Mesodermal cell (in vitro differentiated cells): Measurements from ENCODE around the gene LHX4.
A peak's percentile ranks its signal among the peaks of the same experiment; 100 is the strongest.

Source experiments
- H3K27ac ChIP-seq: 2 replicates; pipeline ENCODE4 v1.7.0; 2013; ENCODE audit warnings: mild to moderate bottlenecking, low read depth, low read length, moderate library complexity; ENCODE audit not compliant: severe bottlenecking
- H3K36me3 ChIP-seq: 2 replicates; pipeline ENCODE4 v1.7.1; 2013; ENCODE audit warnings: mild to moderate bottlenecking, low read length, moderate library complexity; ENCODE audit not compliant: control insufficient read depth, insufficient read depth
- H3K4me1 ChIP-seq: one replicate; pipeline ENCODE4 v1.7.1; 2013; ENCODE audit warnings: mild to moderate bottlenecking, low read length; ENCODE audit not compliant: insufficient read depth, control insufficient read depth, poor library complexity, severe bottlenecking
- H3K4me3 ChIP-seq: 2 replicates; pipeline ENCODE4 v1.7.0; 2013; ENCODE audit warnings: low read length, control low read depth, mild to moderate bottlenecking; ENCODE audit not compliant: insufficient read depth, poor library complexity, severe bottlenecking; ENCODE audit errors: extremely low read depth
- H3K9me3 ChIP-seq: 2 replicates; pipeline ENCODE4 v1.7.1; 2013; ENCODE audit warnings: mild to moderate bottlenecking, low read length, moderate library complexity; ENCODE audit not compliant: control insufficient read depth
- WGBS, 2 experiments: methylation state at CpG; one replicate each; pipeline ENCODE4 v1.1.5; 2013; ENCODE audit warnings: missing lambda C conversion rate in 2 of 2; ENCODE audit not compliant: insufficient coverage in 2 of 2; 5-methylcytosine and 5-hydroxymethylcytosine counted together

Gene LHX4

GRCh38 chr1:180291004-180291403 is 60.9 kb downstream of the LHX4 start:
- Histone ChIP-seq H3K4me3 (no peak overlapping the region), H3K9me3 (no peaks in the 10 kb centered on the region), H3K27ac (no peak overlapping the region), H3K36me3 (peaks cover 6% of the 10 kb centered on the region), H3K4me1 (no peaks in the 10 kb centered on the region)
- 89 to 100% methylated on average over 1 of the region's 1 CpG for WGBS, 2 experiments

GRCh38 chr1:180294711-180295110 is 64.6 kb downstream of the LHX4 start:
- 100% methylated on average over 1 of the region's 2 CpGs; no CpG with 5 or more reads in 1 of the 2 experiments for WGBS, 2 experiments
- no peaks in the 10 kb centered on the region for H3K36me3 ChIP-seq
- H3K4me3 ChIP-seq = no peak overlapping the region
- H3K27ac ChIP-seq = no peak overlapping the region
- no peaks in the 10 kb centered on the region for H3K4me1 ChIP-seq
- no peaks in the 10 kb centered on the region for H3K9me3 ChIP-seq

DNA sequence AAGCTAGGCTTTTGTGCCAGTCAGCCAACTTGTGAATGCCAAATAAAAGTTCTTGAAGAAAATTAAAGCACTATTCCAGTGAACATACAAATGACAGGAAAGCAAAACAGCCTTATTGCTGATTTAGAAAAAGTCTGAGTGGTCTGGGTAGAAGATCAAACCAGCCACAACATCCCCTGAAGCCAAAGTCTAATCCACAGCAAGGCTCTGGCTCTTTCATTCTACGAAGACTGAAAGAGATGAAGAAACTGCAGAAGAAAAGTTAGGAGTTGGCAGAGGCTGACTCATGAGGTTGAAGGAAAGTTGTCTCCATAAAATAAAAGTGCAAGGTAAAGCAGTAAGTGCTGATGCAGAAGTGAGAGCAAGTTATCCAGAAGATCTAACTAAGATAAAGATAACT is 65.9 kb downstream of the LHX4 start:
- Histone ChIP-seq H3K27ac (no peak overlapping the region), H3K4me1 (no peaks in the 10 kb centered on the region), H3K9me3 (no peaks in the 10 kb centered on the region), H3K36me3 (no peaks in the 10 kb centered on the region), H3K4me3 (no peak overlapping the region)
- 86% methylated on average over 1 of the region's 1 CpG; no CpG with 5 or more reads in 1 of the 2 experiments for WGBS, 2 experiments

GRCh38 chr1:180299479-180300221 is 69.6 kb downstream of the LHX4 start:
- H3K4me3 ChIP-seq = no peak overlapping the region
- no peaks in the 10 kb centered on the region for H3K4me1 ChIP-seq
- no peaks in the 10 kb centered on the region for H3K9me3 ChIP-seq
- no peaks in the 10 kb centered on the region for H3K36me3 ChIP-seq
- WGBS, 2 experiments = 96 to 100% methylated on average over 2 to 6 of the region's 7 CpGs
- H3K27ac ChIP-seq = no peak overlapping the region

GRCh38 chr1:180301135-180301742 is 71.2 kb downstream of the LHX4 start:
- no peak overlapping the region for H3K4me3 ChIP-seq
- H3K36me3 ChIP-seq = no peaks in the 10 kb centered on the region
- H3K9me3 ChIP-seq = no peaks in the 10 kb centered on the region
- no peaks in the 10 kb centered on the region for H3K4me1 ChIP-seq
- no peak overlapping the region for H3K27ac ChIP-seq
- no CpG with 5 or more reads among the region's 2 CpGs for WGBS, 2 experiments

DNA sequence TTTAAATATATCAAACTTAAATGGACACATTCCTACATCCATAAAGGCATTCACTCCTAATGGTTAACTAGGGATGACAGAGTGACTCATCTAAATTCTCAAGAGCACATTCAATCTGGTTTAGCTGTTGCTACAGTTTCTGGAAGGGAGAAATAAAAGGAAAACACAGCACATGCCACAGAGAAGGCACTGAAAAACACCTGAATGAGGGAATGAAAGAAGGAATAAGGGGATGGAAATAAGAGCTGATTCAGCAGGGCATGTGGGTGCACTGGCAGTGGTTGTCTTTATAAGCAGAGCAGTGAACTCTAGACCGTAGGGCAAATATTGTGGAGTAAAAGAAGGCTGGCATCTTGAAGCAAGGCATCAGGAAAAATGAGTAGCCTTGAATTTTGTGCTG is 79.3 kb downstream of the LHX4 start:
- WGBS, 2 experiments = 100% methylated on average over 1 of the region's 1 CpG
- Histone ChIP-seq H3K9me3 (no peaks in the 10 kb centered on the region), H3K4me1 (peaks cover 12% of the 10 kb centered on the region), H3K27ac (peak overlapping the region; percentile 61), H3K36me3 (no peaks in the 10 kb centered on the region), H3K4me3 (no peak overlapping the region)

DNA sequence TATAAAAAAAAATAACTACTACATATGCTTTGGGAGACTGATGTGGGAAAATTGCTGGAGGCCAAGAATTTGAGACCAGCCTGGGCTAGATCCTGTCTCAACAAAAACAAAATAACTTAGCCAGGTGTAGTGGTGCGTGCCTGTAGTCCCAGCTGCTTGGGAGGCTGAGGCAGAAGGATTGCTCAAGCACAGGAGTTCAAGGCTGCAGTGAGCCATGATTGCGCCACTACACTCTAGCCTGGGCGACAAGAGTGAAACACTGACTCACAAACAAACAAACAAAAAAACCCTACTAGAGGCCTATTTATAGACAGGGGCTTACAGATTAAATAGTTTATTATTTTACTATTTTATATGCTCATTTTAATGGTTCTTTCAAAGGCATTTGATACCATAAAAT is 80.0 kb downstream of the LHX4 start:
- H3K36me3 ChIP-seq = no peaks in the 10 kb centered on the region
- WGBS, 2 experiments = 92 to 100% methylated on average over 2 of the region's 3 CpGs
- no peak overlapping the region for H3K27ac ChIP-seq
- no peak overlapping the region for H3K4me3 ChIP-seq
- H3K9me3 ChIP-seq = no peaks in the 10 kb centered on the region
- peaks cover 12% of the 10 kb centered on the region for H3K4me1 ChIP-seq

- Histone ChIP-seq H3K4me1 (peaks cover 12% of the 10 kb centered on the region), H3K4me3 (no peak overlapping the region), H3K27ac (no peak overlapping the region), H3K36me3 (no peaks in the 10 kb centered on the region), H3K9me3 (no peaks in the 10 kb centered on the region)
- 93 to 94% methylated on average over 4 of the region's 4 CpGs for WGBS, 2 experiments
These were observed 81.1 kb downstream of the LHX4 start for GRCh38 chr1:180311011-180311730.

- Histone ChIP-seq H3K27ac (no peak overlapping the region), H3K4me1 (peaks cover 12% of the 10 kb centered on the region), H3K9me3 (no peaks in the 10 kb centered on the region), H3K4me3 (no peak overlapping the region), H3K36me3 (no peaks in the 10 kb centered on the region)
- WGBS, 2 experiments = 100% methylated on average over 1 of the region's 2 CpGs; no CpG with 5 or more reads in 1 of the 2 experiments
These were observed 82.9 kb downstream of the LHX4 start for GRCh38 chr1:180312926-180313325.

DNA sequence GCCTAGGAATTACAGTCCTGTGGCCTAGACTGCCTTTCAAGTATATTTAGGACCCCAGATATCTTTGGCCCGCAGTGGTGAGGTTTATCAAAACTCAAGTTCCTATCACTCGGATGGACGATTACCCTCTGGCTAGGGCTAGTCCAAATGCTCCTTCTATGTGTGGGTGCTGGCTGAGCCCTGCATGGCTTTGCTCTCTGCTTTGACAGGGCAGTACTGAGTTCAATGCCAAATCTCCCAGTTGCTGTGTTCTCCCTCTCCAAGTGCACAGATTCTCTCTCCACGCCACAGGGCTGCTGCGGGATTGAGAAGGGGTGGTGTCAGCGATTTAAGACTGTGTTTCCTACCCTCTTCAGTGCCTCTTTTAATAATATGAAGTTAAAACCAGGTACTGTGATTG is 97.0 kb downstream of the LHX4 start:
- no peaks in the 10 kb centered on the region for H3K4me1 ChIP-seq
- H3K36me3 ChIP-seq = no peaks in the 10 kb centered on the region
- no peak overlapping the region for H3K4me3 ChIP-seq
- no peak overlapping the region for H3K27ac ChIP-seq
- H3K9me3 ChIP-seq = no peaks in the 10 kb centered on the region
- 81 to 97% methylated on average over 3 of the region's 6 CpGs for WGBS, 2 experiments
